ENCODE data around the gene EXOSC9.

Gene EXOSC9

DNA sequence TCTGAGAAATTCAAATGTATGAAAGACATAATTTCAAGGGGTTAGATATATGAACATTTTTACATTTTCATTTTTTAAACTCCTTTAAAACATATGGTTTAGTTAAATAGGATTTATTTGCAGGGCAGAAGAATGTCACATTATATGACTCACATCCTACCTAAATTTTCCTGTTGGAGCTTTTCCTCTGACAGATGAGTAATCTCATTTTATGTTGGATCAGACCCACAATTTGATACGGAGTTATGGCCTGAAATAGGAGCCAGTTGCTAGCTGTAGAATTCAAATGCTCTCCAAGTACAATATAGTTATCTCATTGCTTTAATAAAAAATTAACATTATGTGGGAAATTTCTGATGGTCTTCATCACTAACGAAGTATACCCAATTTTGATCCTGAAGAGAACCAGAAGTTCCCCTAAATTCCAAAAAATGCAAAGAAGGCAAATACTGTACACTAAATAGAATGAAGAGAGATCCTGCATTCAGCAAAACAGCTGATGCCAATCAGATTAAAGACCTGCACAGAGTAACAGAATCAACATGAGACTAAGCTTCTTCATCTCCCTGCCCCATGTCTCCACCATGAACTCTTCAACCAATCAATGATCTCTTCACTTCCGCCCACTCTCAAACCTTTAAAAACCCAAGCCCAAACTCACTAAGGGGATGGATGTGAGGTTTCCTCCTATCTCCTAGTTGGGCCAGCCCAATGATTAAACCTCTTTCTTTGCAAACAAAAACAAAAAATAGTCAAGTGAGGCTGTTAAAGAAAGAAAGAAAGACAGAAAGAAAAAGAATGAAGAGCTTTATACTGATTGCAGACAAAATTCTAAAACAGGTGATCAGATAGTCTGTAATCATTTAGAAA, 10.9 kb upstream of the EXOSC9 start:
- no peak for DNase-seq (ENCODE audit: low read depth)
- TF ChIP-seq MYC (IDR thresholded peaks at IDR 0.05; ENCODE audit: low read depth, low read length): no peak
- TF ChIP-seq, protein P1, sequence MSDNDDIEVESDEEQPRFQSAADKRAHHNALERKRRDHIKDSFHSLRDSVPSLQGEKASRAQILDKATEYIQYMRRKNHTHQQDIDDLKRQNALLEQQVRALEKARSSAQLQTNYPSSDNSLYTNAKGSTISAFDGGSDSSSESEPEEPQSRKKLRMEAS (IDR thresholded peaks at IDR 0.05; ENCODE audit: low read depth, low read length): no peak
- TF ChIP-seq POLR2A (IDR thresholded peaks at IDR 0.05; ENCODE audit: extremely low read depth, insufficient read length): no peak
- TF ChIP-seq, protein P2, sequence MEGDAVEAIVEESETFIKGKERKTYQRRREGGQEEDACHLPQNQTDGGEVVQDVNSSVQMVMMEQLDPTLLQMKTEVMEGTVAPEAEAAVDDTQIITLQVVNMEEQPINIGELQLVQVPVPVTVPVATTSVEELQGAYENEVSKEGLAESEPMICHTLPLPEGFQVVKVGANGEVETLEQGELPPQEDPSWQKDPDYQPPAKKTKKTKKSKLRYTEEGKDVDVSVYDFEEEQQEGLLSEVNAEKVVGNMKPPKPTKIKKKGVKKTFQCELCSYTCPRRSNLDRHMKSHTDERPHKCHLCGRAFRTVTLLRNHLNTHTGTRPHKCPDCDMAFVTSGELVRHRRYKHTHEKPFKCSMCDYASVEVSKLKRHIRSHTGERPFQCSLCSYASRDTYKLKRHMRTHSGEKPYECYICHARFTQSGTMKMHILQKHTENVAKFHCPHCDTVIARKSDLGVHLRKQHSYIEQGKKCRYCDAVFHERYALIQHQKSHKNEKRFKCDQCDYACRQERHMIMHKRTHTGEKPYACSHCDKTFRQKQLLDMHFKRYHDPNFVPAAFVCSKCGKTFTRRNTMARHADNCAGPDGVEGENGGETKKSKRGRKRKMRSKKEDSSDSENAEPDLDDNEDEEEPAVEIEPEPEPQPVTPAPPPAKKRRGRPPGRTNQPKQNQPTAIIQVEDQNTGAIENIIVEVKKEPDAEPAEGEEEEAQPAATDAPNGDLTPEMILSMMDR (IDR thresholded peaks at IDR 0.05; ENCODE audit: low read depth, low read length): no peak

DNA sequence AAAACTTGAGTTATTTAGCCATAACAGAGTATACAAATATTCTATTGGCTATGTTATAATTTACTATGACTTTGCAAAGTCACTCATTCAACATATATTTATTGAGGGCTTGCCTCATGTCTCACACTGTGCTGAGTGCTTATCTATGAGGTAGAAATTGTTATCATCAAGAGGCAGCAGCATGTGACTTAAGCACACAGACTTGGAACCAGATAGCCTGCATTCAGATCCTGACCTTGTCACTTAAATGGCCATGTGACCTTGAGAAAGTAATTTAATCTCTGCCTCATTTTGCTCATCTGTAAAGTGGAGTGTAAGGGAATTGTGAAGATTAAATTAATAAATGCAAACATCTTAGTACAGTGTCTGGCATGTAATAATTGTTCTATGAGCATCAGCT, 10.1 kb upstream of the EXOSC9 start:
- TF ChIP-seq POLR2A (IDR thresholded peaks at IDR 0.05; ENCODE audit: extremely low read depth, insufficient read length) (no peak), MYC (IDR thresholded peaks at IDR 0.05; ENCODE audit: low read depth, low read length) (no peak)
- TF ChIP-seq, protein P1 (IDR thresholded peaks at IDR 0.05; ENCODE audit: low read depth, low read length): no peak
- TF ChIP-seq, protein P2 (IDR thresholded peaks at IDR 0.05; ENCODE audit: low read depth, low read length): no peak
- H3K4me3 ChIP-seq (ENCODE audit: low read depth, low read length): no peak overlapping the region
- DNase-seq (ENCODE audit: low read depth): no peak

More for the DNA sequence above, 10.9 kb upstream of the EXOSC9 start:
- H3K4me3 ChIP-seq (ENCODE audit: low read depth, low read length): no peak overlapping the region

DNA sequence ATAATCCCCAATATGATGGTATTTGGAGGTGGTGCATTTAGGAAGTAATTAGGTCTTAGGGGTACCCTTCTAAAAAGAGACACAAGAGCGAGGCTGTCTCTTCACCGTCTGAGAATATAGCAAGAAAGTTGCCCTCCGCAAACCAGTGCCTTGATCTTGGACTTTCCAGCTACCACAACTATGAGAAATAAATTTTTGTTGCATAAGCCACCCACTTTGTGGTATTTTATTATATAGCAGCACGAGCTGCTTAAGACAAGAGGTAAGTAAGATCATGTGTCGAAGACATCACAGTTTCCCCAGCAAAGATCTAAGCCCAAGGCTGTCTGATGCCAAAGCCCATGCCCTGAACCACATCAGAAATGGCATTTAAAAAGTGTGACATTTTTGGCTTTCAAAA, 9.6 kb upstream of the EXOSC9 start:
- DNase-seq (ENCODE audit: low read depth): no peak
- no peak overlapping the region for H3K4me3 ChIP-seq (ENCODE audit: low read depth, low read length)
- TF ChIP-seq MYC (IDR thresholded peaks at IDR 0.05; ENCODE audit: low read depth, low read length) (no peak), POLR2A (IDR thresholded peaks at IDR 0.05; ENCODE audit: extremely low read depth, insufficient read length) (no peak)
- TF ChIP-seq, protein P1 (IDR thresholded peaks at IDR 0.05; ENCODE audit: low read depth, low read length): no peak
- TF ChIP-seq, protein P2 (IDR thresholded peaks at IDR 0.05; ENCODE audit: low read depth, low read length): no peak

DNA sequence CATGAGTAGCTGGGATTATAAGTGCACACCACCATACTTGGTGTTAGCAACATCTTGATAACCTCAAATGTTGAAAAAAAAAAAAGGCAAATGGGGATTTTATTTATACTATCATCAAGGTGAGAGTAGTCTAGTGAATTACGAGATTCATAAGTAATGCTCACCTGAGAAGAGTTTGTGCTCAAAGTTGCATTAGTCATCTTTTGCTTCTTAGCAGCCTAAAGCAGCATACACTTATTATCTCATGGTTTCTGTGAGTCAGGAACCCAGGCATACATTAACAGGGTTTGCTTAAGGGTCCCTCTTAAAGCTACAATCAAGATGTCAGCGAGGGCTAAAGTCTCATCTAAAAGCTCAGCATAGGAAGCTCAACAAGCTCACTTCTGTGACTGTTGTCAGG, 8.2 kb upstream of the EXOSC9 start:
- no peak for DNase-seq (ENCODE audit: low read depth)
- TF ChIP-seq MYC (IDR thresholded peaks at IDR 0.05; ENCODE audit: low read depth, low read length) (no peak), POLR2A (IDR thresholded peaks at IDR 0.05; ENCODE audit: extremely low read depth, insufficient read length) (no peak)
- TF ChIP-seq, protein P2 (IDR thresholded peaks at IDR 0.05; ENCODE audit: low read depth, low read length): no peak
- TF ChIP-seq, protein P1 (IDR thresholded peaks at IDR 0.05; ENCODE audit: low read depth, low read length): no peak
- H3K4me3 ChIP-seq (ENCODE audit: low read depth, low read length): no peak overlapping the region

DNA sequence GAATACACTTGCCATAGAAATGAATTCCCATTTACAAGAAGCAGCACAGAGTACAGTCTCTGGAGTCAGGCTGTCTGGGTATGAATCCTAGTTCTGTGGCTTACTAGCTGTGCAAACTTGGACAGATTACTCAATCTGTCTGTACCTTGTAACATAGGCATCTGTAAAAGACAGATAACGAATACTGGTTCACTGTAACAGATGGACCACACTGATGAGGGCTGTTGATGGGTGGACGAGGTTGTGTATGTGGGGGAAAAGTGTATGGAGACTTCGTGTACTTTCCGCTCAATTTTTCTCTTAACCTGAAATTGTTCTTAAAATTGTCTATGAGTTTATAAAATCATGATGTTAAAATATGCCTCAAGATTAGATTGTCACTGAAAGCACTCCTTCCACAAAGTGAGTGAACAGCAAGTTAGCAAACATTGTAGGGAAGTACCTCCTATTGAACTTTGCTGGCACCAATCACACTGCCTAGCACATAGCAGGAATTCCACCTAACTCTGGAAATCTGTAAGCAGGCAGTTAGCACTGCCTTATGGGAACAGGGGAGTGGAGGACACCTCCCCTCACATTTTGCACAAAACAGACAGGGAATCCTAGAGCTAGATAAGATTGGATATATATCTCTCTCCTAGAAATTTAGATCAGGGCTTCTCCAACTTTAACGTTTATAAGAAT, 6.5 kb upstream of the EXOSC9 start:
- DNase-seq (ENCODE audit: low read depth): no peak
- TF ChIP-seq, protein P1 (IDR thresholded peaks at IDR 0.05; ENCODE audit: low read depth, low read length): no peak
- no peak for TF ChIP-seq MYC (IDR thresholded peaks at IDR 0.05; ENCODE audit: low read depth, low read length)
- TF ChIP-seq POLR2A (IDR thresholded peaks at IDR 0.05; ENCODE audit: extremely low read depth, insufficient read length): no peak
- TF ChIP-seq, protein P2 (IDR thresholded peaks at IDR 0.05; ENCODE audit: low read depth, low read length): no peak
- H3K4me3 ChIP-seq (ENCODE audit: low read depth, low read length): no peak overlapping the region

Data from NB4 (cell line).